T-helper 2 cell treated with Interferon-gamma antibody and Interleukin-4, amounts not matched to agents 100 ng/mL and 5 ng/mL, for 36 hours (primary cell): ENCODE results near the gene AXIN1. TPM values are rescaled to one million over a fixed set of nuclear protein-coding genes. Genes with fewer than 3 reads are reported as not detected.
"Not testable (repeated sequence)": the region's sequence is repeated elsewhere in the genome, so short reads cannot be mapped to it uniquely, and the experiment has no call there.

Source experiments
- intact Hi-C: fragments of 100-400 bp; cut with micrococcal nuclease; formaldehyde crosslinking; loops from one replicate; pipeline ENCODE4 v1.15.1; 2023
- total RNA-seq: library from RNA; stranded (reverse); gene quantifications from 2 replicates; pipeline ENCODE4 v1.2.3, GENCODE V29; 2022

AXIN1 gene
- total RNA-seq, 1 donor from 2014 or later: 31.1 TPM

DNA sequence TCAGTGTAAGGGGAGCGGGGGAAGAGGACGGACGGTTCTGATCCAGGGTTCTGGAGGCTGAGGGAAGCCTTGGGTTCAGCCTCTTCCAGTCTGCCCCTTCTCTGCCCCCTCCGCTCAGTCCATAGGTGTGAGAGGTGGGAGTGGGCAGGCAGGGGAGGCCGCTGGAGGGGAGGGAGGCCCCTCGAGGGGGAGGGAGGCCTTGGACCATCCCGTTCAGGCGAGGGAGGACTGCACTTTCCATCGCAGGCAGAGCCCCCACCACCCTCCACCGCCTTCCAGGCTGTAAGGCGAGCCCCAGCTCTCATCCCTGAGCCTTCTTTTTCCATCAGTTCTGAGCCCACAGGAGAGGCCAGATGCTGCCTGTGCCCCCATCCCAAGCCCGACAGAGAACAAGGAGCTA lies 4.2 kb upstream of the AXIN1 start:
- intact Hi-C loops: no loop called here

DNA sequence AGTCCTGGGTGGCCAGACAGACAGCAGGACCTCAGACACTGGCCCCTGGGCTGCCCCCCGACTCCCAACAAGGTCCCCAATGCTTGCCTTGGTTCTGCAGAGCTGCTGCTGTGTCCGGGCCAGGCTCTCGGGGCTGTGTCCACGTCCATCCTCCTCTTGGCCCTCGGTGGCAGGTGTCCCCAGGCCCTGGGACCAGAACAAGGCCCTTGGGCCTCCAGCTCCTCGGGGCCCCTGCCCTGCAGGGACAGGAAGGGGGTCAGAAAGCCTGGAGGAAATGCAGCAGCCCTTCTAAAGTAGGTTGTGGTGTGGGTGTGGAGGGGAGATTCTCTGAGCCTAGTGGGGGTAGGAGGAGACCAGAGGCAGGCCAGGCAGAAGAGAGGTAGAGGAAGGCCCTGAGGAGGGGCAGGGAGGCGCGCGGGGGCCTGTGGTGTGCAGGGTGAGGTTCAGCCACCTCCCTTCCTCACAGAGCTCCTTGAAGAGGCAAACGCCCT lies 2.5 kb upstream of the AXIN1 start:
- intact Hi-C loops: no loop called here

DNA sequence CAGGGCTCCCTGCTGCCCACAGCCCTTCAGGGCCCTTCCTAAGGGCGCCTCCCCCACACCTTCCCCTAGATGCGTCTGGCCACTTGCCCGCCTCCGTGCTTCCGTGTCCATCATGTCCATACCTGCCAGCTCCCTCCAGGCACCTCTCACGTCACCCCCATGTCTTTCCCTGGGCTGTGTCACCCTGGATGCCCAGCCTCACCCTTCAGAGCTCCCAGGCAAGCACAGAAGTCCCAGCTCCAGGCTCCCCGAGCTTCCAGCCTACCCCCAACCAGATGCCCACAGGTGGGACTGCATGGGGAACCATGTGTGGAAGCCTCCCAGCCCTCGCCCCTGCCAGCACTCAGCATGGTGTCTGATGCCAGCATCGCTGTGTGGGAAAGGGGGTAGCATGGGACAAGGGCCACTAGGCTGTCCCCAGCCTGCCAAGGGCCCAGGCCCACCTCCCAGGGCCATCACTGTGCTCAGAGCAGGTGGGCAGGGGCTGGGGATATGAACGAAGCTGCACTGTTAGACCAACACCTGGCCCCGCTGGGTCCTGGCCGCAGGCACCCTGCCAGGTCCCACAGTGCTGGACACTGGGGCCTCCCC lies 1.9 kb upstream of the AXIN1 start:
- intact Hi-C loops: no loop called here

DNA sequence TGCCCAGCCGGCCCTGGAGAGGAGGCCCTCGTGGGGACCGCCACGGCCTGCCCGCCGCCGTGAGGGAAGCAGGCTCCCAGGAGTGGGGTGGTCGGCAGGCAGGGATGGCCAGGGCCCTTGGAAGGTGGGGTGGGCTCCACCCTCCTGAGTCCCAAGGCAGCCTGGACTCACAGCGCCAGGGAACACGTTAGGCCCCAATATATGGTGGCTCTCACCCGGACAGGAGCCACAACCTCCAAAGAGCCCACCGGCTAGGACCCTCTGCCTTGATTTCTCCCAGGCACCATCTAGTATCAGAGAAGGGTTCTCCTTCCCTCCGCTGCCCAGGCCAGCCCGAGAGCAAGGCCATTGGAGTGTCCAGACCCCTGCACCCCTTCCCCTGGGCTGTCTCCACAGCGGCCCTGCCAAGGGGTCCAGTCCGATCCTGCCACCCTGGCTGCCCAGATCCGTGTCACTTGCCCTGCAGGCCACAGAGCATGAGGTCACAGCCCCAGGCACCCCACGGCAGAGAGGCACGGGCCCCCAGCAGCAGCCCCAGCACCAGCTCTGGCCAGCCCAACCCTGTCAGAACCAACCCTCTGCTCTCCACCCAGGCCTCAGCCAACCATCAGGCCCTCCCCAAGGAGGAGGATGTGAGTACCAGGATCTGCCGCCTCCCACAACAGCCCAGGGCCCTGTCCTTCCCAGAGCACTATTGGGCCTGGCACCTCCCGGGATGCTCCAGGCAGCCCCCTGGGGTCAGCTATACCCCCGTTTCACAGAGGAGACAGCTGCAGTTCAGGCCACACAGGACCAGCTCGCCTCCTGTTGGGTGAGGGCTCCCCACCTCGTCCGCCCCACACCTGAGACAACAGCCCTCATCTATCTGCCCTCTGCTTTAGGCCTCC lies 1.1 kb upstream of the AXIN1 start:
- intact Hi-C loops: loop anchor here (1.0 to 2.0 kb wide), 2 partner anchors 29 to 48 kb away; partner anchors contain the start of gene DECR2

DNA sequence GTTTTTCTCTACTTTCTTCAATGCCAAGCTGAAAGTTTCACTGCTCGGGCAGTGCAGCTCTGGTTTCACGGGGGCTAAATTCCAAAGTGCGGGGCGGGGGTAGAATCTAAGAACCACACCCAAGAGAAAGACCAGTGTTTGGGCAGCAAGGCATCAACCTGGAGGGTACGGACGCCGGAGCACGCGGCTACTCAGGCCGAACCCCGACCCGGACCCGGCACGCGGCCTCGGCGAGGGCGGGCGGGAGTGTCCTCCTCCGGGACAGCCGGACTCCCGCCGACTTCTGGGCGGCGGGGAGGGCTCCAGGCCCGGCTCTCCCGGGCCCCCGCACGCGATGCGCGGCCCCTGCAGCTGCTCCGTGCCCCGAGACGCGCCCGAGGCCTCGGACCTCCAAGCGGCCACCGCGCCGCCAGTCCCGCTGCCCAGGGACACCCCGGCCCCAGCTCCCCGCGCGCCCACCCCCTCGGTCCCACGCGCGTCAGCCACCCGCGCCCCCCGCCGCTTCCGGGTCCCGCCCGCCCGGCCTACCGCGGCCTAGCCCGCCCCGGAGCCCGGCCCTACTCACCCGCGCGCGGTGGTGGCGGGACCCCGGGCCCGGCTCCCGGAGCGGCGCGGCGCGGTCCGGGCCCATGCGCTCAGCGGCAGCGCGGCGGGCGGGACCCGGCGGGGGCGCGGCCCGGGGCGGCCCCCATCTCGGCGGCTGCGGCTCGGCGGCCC lies 561 bp downstream of the AXIN1 start:
- intact Hi-C loops: loop anchor here (1.0 to 2.0 kb wide), 3 partner anchors 18 to 117 kb away; partner anchors contain the start of gene MRPL28

DNA sequence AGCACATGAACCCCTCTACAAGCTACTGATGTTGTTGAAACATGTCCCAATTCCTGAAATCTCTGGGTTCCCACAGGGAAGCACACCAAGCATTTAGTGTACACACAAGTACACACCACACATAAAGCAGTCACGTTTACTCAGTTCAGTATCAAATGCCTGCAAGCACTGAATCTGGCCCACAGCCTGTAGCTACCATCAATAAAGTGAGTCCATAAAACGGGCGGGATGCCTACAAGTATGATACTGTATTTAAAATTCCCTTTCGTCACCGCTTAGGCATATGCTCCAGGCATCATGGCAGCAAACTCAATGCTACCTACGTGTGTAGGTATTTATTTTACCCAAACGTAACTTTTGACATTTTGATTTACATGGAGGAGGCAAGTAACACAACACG lies 2.3 kb downstream of the AXIN1 start:
- intact Hi-C loops: no loop called here

DNA sequence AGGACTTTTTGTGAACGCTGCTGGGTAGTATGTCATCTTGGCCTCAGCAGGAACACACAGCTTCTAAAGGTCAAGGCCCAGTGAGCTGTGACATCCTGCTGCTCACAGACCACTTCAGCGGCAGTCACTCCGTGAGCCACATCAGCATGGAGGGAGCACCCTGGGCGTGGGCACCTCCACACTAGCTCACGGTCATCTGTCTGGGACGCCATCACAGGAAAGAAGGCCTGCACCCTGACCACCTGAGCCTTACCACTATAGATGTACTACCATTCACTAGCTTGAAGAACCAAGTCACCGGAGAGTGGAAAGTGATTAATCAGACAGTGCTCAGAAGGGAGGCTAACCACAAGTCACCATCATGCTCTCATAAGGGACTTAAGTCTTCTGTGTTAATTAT lies 3.3 kb downstream of the AXIN1 start:
- intact Hi-C loops: no loop called here

DNA sequence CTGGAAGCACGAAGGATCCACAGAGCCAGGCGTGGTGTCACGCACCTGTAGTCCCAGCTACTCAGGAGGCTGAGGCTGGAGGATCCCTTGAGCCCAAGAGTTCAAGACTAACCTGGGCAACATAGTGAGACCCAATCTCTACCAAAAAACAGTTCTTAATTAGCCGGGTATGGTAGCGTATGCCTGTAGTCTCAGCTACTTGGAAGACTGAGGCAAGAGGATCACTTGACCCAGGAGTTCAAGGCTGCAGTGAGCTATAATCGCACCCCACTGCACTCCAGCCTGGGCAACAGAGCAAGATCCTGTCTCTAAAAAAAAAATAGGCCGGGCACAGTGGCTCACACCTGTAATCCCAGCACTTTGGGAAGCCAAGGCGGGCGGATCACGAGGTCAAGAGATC lies 4.0 kb downstream of the AXIN1 start:
- intact Hi-C loops: not testable (repeated sequence)

DNA sequence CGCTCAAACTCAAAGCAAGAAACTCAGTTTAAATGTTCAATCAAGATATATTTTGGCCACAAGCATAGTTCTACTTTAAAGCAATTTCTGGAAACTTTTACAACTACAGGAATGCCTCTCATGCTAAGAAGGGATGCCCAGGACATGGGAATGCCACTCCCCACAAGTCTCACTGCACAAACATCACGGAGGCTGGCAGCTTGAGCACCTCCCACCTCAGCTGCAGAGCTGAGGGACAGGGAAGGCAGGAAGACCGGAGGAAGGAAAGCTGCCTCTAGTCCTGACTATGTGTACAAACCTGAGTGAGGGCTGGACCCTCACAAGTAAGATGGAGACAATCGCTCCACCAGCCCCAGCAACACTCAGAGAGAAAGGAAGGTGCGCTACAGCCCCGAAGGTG lies 5.3 kb downstream of the AXIN1 start:
- intact Hi-C loops: no loop called here

DNA sequence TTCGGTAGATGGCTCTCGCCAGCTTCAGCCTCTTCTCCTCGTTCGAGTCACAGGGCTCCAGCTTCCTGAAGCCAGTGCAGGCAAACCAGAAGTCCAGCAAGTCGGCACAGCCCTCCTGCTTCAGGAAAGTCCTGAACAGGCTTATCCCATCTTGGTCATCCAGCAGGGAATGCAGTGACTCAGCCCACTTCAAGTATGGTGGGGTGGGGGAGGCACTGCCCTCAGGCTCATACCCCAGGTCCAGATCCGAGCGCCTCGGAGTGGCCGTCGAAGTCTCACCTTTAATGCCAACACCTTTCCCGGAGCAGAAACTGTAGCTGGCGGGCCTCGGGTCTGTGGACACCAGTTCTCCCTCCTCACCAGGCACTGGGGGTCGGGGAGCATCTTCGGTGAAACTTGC lies 5.9 kb downstream of the AXIN1 start:
- intact Hi-C loops: no loop called here

DNA sequence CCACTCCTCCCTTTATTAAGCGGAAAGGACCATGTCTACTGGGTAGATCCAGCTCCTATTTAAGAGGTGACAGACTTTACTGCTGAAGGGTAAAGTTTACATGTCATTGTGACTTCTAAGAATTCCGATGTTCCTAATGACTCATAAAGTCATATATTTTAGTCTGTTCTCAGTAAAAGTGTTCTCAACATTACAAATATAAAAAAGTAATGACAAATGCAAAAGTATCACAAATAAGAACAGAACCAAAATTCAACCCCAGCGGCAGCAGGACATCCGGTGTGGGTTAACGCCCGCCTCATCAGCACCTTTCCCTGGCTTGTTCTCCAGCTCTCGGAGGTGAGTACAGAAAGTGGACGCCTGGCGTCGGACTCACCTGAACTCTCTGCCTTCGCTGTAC lies 6.8 kb downstream of the AXIN1 start:
- intact Hi-C loops: no loop called here

DNA sequence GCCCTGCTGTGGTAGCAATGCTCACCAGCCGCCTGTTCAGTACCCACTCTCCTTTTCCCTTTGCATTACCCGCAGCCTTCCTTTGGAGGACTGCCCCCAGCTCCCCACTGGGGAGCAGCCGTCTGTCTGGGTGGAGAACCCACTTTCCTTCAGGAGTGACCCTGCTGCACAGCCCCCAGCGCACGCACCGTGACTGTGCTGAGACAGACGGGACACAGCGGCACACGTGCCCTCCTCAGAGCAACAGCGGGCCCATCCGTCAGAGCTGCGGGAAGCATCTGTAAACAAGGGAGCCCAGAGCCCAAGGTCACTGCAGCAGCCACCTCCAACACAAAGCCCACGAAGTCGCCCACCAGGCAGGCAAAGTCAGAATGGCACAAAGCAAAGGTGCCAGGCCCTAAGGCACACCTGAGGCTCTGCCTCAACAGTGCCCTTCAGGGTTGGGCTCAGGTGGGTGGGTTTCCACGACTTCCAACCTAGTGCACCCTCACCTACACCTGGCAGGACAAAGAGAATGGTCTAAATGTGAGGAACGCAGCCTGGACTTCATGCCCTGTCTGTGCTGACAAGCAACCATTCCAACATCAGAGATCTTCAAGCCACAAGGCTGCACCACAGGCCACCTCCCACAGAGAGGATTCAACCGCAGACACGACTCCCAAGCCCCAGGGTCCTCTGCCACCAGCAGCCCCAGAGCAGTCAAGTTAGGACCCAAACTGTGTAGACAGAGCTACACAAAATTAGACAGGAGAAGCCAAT lies 9.9 kb downstream of the AXIN1 start:
- intact Hi-C loops: no loop called here

DNA sequence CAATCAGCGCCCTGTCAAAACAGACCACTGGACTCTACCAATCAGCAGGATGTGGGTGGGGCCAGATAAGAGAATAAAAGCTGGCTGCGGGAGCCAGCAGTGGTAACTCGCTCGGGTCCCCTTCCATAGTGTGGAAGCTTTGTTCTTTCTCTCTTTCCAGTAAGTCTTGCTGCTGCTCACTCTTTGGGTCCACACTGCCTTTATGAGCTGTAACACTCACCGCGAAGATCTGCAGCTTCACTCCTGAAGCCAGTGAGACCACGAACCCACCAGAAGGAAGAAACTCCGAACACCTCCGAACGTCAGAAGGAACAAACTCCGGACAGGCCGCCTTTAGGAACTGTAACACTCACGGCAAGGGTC lies 10.6 kb downstream of the AXIN1 start:
- intact Hi-C loops: not testable (repeated sequence)

DNA sequence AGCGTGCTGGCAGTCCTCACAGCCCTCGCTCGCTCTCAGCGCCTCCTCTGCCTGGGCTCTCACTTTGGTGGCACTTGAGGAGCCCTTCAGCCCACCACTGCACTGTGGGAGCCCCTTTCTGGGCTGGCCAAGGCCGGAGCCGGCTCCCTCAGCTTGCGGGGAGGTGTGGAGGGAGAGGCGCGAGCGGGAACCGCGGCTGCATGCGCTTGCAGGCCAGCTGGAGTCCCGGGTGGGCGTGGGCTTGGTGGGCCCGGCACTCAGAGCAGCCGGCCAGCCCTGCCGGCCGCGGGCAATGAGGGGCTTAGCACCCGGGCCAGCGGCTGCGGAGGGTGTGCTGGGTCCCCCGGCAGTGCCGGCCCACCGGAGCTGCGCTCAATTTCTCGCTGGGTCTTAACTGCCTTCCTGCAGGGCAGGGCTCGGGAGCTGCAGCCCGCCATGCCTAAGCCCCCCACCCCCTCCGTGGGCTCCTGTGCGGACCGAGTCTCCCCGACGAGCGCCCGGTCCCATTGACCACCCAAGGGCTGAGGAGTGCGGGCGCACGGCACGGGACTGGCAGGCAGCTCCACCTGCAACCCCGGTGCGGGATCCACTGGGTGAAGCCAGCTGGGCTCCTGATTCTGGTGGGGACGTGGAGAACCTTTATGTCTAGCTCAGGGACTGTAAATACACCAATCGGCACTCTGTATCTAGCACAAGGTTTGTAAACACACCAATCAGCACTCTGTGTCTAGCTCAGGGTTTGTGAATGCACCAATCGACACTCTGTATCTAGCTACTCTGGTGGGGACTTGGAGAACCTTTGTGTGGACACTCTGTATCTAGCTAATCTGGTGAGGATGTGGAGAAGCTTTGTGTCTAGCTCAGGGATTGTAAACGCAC lies 11.2 kb downstream of the AXIN1 start:
- intact Hi-C loops: not testable (repeated sequence)

DNA sequence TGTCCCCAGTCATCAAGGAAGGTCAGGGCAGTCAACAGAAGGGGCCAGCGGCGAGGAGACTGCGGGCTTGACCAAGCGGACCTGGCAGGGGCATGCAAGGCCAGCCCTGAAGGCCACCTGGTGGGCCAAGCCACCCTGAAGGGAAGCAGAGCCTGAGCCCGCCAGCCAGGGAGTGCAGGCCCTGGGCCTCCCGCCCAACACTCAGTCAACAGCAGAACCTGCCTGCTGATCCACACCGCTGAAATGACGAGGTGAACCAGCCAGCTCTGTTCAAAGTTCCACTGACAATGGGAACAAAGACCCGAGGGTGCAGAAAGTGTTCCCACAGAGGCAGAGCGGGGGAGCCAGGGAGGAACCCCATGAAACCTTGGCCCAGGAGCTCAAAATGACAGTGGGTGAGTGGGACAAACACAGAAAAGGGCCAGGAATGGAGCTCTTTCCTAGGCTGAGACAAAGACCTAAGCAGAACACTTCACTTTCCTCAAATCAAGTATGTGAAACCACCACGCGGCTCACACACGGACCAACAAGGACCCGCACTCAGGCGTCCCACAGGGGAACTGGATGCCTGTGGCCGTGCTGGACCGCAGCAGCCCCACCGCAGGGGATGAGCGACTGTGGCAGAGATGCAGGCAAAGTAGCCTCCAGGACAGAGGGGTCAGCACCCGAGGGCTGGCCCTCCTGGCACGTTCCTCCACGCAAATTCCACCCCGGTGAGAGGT lies 12.0 kb downstream of the AXIN1 start:
- intact Hi-C loops: no loop called here

DNA sequence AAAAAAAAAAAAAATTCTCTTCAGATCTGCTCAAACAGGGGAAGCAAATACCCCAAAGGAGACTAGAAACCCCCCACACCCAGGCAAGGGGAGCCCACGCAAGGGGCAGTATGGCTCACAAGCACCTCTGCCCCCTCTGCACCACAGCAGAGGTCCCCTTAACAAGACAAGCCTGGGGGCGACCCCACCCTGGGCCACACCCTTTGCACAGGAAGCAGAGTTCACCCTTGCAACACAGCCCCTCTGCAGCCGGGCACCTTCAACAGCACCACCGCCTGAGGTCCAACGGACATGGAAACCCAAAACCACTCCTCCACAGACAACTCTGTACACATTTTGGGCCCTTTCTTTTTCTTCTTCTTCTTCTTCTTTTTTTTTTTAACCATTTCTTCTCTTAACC lies 12.8 kb downstream of the AXIN1 start:
- intact Hi-C loops: no loop called here

DNA sequence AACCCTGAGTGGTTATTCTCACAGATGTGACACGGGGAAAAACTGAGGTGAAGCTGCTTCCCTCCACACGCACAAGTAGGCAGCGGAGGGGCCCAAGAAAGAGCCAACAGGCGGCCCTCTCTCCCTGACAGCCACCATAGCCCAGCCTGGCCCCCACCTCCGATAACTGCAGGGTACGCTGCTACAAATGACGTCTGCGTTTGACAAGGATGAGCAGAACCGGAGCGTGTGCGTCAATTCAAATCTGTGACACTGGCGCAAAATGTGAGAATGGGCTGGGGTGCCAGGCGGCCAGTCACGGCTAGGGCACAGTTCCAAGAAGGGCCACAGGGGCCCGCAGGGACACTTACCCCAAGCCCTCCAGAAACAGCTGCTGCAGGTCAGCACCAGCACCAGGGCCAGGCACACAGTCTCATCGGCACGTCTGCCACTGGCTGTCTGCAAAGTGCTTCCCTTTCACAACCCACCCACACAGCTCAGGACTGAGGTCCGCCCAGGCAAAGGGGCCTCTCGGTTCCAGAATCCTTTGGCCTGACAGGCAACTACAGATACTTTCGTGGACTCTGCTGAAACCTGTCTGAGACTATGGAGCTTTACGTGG lies 14.4 kb downstream of the AXIN1 start:
- intact Hi-C loops: no loop called here

DNA sequence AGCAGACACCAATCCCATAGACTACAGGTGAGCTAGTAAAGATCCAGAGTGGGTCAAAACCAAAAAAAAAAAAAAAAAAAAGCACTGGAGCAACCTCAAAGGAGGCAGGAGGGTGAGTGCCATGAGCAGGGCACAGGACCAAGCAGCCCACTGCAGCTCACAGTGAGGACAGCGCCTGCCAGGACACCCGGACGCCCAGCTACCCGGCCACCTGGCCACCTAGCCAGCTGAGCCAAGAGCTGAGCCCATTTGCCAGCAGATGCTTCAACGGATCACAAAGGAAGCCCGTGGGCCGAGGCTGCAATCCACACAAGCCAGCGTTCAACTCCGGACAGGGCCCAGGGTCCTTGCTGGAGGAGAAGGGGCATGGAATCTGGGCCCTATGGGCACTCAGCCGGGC lies 15.1 kb downstream of the AXIN1 start:
- intact Hi-C loops: no loop called here

DNA sequence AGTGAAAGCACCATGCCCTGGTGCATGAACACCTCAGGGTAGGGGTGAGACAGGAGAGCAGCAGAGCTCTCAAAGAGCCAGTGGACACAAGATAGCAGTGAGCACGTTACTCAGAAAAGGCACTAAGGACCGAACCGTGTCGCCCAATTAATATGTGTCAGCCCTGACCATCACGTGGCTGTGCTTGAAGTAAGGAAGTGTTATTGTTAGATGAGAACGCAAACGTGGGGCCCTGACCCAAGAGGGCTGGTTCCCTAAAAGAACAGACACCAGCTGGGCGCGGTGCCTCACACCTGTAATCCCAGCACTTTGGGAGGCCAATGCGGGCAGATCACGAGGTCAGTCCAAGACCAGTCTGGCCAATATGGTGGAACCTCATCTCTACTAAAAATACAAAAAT lies 16.3 kb downstream of the AXIN1 start:
- intact Hi-C loops: no loop called here
